22Rv1 (cell line): ENCODE data around the gene KCTD11.
A peak's percentile ranks its signal among the peaks of the same experiment; 100 is the strongest.

Experiments
- H3K27ac ChIP-seq: fragments of 450-650 bp; 2 replicates; pipeline ENCODE4 v1.5.1; 2017
- CTCF ChIP-seq: fragments of 450-650 bp; IDR thresholded peaks from 2 replicates; pipeline ENCODE4 v1.5.1; 2017; ENCODE audit warnings: mild to moderate bottlenecking
- ZFX ChIP-seq: fragments of 450-650 bp; IDR thresholded peaks from 2 replicates; pipeline ENCODE4 v1.6.1; 2017; ENCODE audit warnings: antibody characterized with exemption, borderline replicate concordance

Gene KCTD11

GRCh38 chr17:7340179-7340578 lies 11.8 kb upstream of the KCTD11 start:
- no peak overlapping the region for H3K27ac ChIP-seq

GRCh38 chr17:7341842-7342241 lies 10.1 kb upstream of the KCTD11 start:
- TF ChIP-seq CTCF (no peak), ZFX (no peak)
- H3K27ac ChIP-seq, result no peak overlapping the region

More at GRCh38 chr17:7340179-7340578, 11.8 kb upstream of the KCTD11 start:
- no peak for TF ChIP-seq CTCF
- no peak for TF ChIP-seq ZFX

DNA sequence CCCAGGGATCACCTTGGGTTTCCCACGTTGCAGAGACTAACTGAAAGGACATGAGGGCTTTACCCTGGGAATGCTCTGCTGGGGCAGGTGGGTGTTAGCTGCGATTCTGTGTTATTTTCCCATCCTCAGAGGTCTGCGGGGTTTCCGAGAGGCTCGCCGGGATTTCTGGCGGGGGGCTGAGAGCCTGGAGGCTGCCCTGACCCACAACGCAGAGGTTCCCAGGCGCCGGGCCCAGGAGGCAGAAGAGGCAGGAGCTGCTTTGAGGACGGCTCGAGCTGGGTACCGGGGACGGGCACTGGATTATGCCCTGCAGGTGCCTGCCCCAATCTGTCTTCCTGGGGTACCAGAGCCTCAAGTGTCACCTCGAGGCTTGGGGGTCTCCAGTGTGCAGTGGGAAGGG lies 8.7 kb upstream of the KCTD11 start:
- H3K27ac ChIP-seq, result no peak overlapping the region
- TF ChIP-seq CTCF (no peak), ZFX (no peak)

DNA sequence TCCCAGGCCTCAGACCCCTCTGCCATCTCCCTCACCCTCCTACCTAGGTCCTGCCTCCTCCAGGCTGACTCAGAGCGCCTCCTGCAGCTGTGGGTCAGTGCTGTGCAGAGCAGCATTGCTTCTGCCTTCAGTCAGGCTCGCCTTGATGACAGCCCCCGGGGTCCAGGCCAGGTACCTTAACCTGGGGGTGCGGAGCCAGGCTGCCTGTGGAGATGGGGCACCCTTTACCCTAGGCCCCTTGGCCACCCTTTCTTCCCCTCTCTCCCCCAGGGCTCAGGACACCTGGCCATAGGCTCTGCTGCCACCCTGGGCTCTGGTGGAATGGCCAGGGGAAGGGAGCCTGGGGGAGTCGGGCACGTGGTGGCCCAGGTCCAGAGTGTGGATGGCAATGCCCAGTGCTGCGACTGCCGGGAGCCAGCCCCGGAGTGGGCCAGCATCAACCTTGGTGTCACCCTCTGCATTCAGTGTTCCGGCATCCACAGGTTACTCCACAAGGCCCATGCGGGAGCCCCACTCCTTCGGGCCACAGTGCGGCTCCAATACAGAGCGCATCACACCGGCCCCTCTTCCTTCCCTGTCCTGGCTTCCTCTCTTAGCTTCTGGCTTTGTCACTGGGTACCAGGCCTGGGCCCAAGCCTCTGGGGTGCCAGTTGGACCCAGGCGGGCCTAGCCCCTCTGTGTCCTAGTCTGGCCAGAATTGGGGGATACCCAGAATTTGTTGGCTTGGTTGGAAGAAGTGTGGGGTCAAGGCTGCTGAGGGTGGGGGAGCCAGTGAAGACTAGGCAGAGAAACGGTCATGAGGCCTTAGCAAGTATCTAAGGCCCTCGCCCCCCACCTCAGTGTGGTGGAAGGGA lies 5.0 kb upstream of the KCTD11 start:
- H3K27ac ChIP-seq, result no peak overlapping the region
- no peak for TF ChIP-seq ZFX
- TF ChIP-seq CTCF, result no peak

GRCh38 chr17:7347630-7348477 lies 4.1 kb upstream of the KCTD11 start:
- no peak overlapping the region for H3K27ac ChIP-seq
- TF ChIP-seq CTCF (no peak), ZFX (no peak)

GRCh38 chr17:7348478-7349242 lies 3.3 kb upstream of the KCTD11 start:
- H3K27ac ChIP-seq, result peak overlapping the region; percentile 91; the same call in 1 of the 2 replicates
- TF ChIP-seq CTCF (no peak), ZFX (no peak)
